ENCODE results near the gene VASH1.
A peak's percentile ranks its signal among the peaks of the same experiment; 100 is the strongest.
"Not testable (repeated sequence)": the region's sequence is repeated elsewhere in the genome, so short reads cannot be mapped to it uniquely, and the experiment has no call there.

VASH1 gene

DNA sequence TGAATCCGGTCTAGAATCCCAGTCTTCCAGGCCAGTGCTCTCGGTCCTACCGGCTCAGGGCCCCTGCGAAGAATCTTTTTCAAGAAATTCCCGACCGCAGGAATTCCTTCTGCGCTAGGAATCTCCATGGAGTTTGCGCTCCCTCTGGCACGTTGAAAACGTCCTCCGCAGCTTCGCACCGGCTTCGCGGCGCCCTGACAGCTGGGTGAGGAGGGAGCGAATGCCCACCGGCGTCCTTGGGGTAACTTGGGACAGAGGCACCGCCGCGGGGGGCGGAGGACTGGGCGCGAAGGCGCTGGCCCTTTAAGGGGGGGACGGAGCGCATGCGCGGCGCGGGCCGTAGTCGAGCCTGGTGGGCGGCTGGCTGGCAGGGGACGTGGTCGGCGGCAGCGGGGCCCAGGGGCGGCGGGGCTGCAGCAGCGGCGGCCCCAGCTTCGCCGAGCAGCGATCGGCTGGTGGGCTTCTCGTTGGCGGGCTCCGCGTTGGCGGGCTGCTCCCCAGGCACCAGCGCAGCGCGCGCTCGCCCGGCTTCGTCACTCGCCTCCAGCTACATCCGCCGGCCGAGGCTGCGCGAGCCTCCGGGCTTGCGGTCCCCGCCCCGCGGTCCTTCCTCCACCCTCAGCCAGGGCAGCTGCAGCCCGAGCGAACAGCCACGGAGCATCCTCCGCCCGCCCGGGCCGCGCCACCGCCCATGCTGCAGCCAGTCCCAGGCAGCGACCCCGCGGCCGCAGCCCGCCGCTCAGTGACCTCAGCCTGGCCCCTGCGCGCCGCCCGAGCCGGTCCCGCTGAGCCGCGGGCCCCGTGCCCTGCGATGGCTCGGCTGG lies at the start of gene VASH1:
Gene VASH1 (plus strand): TSS at position 333 of the 824 bp plus-strand sequence. CDS start 1,354 bp downstream, outside the sequence.
- no peak for DNase-seq (ENCODE audit: low read depth)

DNA sequence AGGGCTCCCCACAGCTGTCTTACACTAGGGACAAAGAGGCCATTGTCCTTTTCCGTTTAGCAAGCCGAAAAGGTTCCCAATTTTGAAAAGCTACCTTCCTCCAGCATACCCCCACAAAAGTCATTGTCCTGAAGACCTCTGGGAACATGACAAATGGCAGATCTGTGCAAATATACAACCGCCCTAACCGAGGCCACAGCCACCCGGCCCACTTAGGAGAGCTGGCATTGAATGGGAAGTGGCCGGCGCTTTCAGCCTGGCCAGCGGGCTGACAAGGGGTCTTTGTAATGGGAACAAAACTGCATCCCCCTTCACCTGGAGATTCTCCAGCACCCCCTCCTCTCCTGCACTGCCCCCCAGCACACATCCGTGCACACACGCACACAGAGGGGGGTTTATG lies 48.1 kb upstream of the VASH1 start:
- no peak for DNase-seq (ENCODE audit: low read depth)

DNA sequence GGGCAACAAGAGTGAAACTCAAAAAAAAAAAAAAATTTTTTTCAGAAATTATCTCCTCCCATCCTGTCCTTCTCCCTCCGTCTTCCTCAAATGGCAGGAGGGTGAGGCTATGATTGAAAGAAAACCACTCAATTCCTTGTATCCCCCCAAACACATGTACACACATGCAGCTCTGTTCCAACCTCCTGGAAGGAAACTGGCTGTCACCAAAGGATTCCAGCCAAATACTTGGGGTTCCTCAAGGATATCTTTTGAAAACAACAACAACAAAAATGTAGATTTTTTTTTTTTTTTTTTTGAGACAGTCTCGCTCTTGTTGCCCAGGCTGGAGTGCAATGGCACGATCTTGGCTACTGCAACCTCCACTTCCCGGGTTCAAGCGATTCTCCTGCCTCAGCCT lies 46.8 kb upstream of the VASH1 start:
- no peak for DNase-seq (ENCODE audit: low read depth)

DNA sequence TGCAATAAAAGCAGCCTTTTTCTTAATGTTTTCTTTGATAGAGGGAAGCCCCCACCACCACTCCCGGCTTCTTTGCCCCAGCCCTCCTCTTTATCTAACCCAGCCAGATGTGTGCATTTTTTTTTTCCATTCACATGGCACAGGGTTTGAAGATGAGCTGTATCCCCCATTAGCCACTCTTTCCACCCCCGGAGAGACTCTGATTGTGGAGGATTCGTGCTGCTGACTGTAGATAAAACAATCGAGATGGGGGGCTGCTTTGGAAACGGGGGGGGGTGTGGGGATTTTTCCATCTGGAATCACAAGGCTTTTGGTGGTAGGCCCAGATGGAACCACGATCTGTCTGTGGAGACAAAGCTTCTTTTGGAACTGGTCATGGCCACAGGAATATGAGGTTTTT lies 46.2 kb upstream of the VASH1 start:
- peak; percentile 76 for DNase-seq (ENCODE audit: low read depth)

DNA sequence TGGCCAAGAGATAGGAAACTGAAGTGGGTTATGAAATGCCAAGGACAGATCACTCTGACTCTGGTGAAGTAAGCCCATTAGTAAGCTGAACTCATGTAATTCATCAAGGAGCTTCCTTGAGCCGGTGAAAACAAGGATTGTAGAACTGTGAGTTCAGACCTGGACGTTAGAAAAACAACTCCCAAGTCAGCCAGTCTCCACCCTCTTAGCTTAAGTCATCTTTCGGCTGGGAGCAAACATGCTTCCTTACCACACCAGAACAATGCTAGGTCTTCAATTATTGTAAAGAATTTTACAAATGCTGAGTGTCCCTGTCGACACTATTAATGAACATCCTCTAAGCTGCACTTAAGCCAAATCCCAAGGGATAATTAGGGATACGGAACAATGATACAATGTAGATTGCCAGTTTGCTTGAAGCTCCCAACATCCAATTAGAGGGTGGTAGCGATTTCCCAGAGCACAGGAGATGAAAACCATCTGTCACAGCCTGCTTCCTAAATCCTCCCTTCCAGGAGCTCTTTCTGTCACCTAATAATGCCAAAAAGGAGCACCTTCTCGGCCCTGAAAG lies 45.7 kb upstream of the VASH1 start:
- DNase-seq (ENCODE audit: low read depth) = no peak

DNA sequence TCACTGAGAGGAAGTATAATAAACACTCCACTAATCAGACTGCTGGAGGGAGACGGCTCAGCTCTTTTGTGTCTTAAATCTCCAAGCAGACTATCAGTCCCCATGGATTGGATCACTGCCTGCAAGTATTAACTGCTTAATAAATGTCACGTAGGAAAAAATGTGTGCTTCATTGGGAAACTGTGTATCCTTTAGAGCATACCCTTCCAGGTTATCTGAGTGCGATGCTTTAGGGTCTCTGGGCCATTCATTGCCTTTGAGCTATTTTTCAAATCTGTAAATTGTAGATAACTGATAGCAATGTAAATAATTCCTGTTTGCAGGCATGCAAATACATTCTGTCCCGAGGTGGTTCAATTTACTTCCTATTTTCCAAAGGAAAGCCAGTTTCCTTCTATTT lies 45.0 kb upstream of the VASH1 start:
- DNase-seq (ENCODE audit: low read depth) = no peak

DNA sequence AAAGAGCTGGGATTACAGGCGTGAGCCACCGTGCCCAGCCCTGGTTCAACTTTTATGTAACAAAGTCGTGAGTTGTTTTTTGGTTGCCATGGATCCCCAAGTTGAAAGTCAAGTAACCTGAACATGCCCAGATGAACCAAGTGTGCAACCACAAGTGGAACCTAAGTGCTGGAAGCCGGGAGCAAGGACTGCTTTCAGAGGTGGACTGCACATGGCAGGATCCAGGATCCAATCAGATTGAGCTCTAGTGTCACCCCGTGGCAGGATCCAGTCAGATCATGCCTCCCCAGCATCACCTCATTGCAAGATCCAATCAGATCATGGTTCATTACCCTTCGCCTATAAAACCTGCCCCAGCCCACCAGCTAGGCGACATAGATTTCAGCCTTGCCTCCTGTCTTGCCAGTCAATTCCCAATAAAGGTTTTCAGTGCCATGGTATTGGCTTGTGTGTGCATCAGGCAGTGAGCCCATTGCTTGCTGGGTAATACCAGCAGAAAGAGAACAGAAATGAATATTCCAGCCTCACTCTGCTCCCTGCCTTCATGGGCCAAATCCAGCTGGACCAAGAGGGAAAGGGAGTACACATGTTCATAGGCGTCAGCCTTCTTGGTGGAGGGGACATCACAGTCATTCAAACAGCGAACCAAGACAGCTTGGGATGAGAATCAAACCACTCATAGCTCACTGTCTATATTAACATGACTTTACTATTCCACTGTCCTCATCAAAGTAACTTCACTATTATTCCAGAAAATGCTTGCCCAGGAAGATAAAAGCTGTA lies 43.6 kb upstream of the VASH1 start:
- DNase-seq (ENCODE audit: low read depth) = no peak

DNA sequence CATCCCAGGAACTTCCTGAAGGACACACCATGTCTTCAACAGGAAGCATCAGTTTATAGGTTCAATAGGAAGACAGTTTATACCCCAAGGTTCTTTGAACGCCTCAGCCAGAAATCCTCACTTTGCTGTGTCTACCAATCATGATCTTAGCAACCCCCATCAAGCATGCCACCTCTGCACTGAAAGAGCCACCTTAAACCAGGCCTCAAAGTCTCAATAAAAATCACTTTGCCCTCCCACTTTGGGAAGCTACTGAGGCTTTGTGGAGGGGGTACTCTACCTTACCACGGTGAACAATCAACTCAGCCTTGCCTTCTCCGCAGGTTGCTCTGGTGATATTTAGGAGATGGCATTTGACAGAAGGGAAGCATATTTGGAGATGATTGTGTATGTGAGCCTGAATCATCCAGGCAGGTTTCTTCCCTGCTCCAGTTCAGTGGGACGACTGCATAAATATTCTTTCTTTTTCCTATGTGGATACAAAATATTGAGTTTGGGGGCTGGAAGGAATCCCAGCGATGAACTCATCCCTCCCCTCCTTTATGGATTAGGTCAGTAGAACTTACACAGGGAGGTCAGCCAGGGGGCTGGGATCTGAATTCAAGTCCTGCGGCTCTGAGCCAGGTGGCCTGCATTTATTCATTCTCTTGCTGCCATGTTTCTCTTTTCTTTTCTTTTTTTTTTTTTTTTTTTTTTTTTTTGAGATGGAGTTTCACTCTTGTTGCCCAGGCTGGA lies 42.8 kb upstream of the VASH1 start:
- no peak for DNase-seq (ENCODE audit: low read depth)

DNA sequence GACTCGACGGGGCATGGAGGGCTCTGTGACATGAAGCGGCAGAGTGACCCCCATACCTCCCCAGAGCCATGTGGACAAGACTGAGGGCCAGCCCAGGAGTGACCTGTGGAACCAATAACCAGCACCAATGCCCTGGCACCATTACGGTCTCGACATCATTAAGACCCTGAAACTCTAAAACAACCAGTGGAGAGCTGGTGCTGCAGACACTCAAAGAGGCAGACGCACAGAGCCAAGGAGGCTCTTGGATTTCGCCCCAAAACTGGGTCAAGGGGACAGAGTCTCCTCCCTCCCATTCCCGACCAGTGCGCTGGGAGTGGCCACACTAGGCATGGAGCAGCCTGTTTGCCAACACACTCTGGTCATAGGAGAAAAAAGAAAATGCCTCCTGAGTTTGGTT lies 41.6 kb upstream of the VASH1 start:
- DNase-seq (ENCODE audit: low read depth) = no peak

DNA sequence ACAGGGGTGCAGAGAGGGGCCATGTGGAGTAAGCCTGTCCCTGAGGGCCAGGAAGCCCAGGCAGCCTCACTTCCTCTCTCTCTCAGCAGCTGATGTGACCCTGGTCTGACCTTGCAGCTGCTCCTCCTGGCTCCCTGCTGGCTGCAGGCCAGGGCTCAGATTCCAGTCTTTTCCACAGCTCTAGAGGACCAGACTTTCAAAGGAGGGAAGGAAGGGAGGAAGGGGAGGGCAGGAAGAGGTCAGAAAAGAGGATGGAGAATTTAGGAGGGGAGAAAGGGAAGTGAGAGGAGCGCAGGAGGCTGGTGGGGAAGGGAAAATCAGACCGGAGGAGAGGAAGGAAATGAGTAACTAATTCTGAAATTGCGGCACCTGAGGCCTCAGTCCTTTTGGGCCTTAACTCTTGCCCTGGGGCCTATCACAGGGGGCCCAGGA lies 40.9 kb upstream of the VASH1 start:
- DNase-seq (ENCODE audit: low read depth) = peak; percentile 66

DNA sequence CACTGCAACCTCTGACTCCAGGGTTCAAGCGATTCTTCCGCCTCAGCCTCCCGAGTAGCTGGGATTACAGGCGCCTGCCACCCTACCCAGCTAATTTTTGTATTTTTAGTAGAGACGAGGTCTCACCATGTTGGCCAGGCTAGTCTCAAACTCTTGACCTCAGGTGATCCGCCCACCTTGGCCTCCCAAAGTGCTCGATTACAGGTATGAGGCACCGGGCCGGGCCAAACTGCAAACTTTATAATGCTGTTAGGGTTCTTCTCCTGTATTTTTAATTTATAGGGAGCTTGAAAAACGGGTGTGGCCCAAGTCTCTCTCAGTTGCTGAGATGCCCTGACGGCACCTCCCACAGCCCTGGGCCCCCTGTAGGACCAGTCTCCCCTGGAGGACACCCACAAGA lies 39.8 kb upstream of the VASH1 start:
- DNase-seq (ENCODE audit: low read depth) = not testable (repeated sequence)

DNA sequence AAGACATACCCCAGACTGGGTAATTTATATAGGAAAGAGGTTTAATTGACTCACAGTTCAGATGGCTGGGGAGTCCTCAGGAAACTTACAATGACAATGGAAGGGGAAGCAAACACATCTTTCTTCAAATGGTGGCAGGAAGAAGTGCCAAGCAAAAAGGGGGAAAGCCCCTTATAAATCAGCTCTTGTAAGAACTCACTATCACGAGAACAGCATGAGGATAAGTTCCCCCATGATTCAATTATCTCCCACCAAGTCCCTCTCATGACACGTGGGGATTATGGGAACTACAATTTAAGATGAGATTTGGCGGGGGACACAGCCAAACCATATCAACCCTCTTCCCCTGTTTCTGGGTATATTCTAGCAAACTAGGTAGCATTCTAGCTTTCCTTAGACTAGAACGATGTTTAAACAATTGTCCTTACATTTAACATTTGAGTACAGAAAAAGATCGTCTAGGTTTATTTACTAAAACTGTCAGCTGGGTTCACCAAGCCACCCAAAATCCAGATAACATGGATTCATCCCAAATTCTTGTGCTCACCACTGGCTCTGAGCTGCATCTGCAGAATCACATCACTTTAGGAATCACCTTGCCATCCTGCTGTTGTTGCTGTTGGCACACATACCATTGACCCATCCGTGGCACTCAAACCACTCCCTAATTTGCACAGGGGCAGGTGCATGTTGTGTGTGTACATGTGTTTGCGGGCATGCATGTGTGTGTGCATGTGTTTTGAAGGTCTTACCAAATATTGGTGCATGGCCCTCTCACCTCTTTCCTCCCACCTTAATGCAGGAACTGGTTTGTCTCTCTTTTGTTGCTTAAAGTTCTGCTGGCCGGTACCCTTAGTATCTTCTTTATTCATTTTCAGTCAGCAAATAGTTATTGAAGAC lies 36.4 kb upstream of the VASH1 start:
- no peak for DNase-seq (ENCODE audit: low read depth)

DNA sequence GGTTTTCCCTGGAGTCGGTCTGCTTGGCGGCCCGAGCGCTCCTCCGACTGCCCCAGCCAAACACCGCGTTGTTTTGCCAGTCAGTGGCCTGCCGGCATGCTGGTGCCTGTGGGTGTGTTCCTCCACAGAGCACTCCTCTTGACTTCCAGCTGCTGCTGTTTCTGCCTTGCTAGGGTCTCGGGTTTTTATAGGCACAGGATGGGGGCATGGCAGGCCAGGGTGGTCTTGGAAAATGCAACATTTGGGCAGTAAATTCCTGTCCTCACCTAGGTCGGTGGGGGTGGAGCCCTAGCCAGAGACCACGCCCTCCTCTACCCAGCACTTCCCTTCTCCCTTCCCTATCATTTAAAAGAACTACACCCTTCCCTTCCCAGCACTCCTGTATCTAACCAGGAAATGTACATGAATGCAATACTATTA lies 34.7 kb upstream of the VASH1 start:
- DNase-seq (ENCODE audit: low read depth) = no peak

DNA sequence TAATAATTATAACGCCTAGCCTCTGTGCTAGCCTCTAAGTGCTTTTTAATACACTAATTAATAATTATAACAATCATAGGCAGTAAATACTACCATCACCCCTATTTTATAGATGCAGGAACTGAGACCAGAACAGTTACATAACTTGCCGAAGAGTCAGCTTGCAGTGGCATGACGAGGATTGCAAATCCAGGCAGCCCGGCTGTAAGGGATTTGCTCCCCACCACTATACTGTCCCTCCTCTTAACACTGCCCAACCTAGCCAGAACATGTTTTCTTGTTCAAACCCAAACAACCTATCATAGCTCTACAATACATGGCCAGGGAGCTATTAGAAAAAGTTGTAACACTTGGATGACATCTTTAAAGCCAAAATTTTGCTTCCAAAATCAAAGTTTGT lies 33.9 kb upstream of the VASH1 start:
- DNase-seq (ENCODE audit: low read depth) = no peak

DNA sequence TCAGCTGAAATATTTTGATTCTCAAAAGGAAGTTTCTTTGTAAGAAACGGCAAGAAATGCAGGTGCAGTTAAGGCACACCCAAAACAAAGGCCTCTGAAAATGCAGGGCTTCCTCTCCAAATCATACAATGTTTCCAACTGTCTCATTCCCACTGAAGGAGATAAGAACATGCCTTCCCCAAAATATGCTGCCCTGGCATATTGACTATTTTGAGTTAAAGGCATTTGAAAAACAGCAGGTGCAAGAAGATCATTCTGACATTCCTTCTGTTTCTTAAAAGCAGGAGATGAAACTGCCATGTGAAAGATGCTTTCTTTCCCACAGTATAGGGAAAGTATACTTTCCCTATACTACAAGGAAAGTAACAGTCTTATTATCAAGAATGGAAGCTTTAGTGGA lies 33.4 kb upstream of the VASH1 start:
- no peak for DNase-seq (ENCODE audit: low read depth)

DNA sequence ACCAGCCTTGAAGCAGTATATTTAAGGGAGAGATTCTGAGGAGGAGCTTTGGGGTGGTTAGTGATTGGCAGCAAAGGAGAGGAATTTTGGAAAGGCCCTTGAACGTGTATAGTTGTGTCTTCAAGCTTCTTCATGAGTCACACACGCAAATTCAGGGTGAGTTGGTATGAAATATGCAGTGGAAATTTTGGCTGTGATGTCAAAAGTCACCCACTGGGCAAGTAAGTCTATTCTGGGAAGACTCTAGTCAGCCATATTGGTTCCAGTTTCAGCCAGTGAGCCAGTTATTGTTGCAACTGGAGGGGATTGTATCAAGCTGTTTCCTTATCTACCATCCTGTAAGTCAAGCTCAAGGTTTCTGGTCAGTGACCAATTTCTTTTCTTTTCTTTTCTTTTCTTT lies 32.0 kb upstream of the VASH1 start:
- no peak for DNase-seq (ENCODE audit: low read depth)

DNA sequence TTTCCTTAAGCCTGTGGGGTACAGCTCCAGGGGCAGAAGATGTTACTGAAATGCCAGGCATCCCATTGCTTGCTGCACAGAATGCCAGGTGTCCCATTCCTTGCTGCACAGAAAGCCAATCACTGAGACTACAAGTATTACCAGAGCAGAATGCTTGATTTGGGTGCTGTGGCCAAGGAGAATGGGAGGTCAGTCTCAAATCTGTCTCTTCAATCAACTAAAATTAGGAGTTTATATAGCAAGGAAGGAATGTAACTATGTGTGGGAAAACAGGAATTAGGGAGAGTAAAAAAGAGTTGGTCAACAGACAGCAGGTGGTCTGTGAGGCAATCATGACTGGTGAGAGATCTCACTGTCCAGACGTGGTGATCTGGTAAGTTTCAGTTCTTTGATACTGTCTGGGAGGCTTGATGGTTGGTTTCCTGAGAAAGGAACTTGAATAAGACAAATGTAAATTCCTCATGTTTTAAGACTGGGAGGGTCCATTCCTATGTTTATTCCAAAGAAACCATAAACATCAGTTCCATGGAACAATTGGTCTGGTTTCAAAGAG lies 31.2 kb upstream of the VASH1 start:
- no peak for DNase-seq (ENCODE audit: low read depth)

DNA sequence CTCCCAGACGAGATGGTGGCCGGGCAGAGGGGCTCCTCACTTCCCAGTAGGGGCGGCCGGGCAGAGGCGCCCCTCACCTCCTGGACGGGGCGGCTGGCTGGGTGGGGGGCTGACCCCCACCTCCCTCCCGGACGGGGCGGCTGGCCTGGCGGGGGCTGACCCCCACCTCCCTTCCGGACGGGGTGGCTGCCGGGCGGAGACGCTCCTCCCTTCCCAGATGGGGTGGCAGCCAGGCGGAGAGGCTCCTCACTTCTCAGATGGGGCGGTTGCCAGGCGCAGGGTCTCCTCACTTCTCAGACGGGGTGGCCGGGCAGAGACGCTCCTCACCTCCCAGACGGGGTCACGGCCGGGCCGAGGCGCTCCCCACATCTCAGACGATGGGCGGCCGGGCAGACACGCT lies 26.8 kb upstream of the VASH1 start:
- not testable (repeated sequence) for DNase-seq (ENCODE audit: low read depth)

DNA sequence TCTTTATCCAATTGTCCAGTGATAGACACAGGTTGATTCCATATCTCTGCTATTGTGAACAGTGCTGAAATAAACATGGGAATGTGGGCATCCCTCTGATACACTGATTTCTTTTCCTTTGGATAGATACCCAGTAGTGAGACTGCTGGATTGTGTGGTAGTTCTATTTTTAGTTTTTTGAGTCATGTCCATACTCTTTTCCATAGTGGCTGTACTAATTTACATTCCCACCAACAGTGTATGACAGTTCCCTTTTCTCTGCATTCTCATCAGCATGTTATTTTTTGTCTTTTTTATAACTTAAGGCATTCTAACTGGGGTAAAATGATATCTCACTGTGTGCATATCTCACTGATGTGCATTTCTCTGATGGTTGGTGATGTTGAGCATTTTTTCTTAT lies 24.8 kb upstream of the VASH1 start:
- DNase-seq (ENCODE audit: low read depth) = no peak

DNA sequence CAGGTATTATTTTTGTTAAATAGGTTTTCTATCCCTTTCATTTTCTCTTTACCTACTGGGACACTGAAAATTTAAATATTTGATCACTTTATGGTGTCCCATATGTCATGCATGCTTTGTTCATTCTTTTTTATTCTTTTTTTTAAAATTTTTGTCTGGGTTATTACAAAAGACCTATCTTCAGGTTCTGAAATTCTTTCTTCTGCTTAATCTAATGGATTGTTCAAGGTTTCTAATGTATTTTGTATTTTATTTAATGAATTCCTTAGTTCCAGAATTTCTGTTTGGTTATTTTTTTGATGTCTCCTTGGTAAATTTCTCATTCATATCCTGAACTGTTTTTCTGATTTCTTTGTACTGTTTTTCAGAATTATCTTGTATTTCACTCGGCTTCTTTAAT lies 20.2 kb upstream of the VASH1 start:
- DNase-seq (ENCODE audit: low read depth) = no peak

DNA sequence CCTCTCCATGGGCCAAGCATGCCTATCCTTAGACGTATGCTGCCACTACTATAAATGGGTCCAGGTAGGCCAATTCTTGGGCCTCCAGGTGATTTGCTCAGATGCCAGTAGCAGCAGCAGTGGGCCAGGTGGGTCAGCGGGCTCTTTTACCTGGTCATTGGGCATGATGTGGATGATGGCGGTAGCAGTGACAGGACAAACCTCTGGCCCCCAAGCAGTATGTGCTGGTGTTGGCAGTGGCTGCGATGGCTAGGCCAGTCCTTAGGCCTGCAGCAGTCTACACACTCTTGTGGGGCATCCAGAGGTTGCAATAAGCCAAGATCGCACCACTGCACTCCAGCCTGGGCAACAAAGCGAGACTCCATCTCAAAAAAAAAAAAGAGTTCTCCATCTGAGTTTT lies 19.1 kb upstream of the VASH1 start:
- DNase-seq (ENCODE audit: low read depth) = no peak
